Activated CD8-positive, alpha-beta T cell treated with anti-CD3 and anti-CD28 coated beads for 36 hours (primary cell): ENCODE results near the gene PROX2. TPM values are rescaled to one million over a fixed set of nuclear protein-coding genes. Genes with fewer than 3 reads are reported as not detected.

Experiments
- ATAC-seq: fragments of 200-7000 bp; cut with Tn5 transposase; one replicate; pipeline ENCODE4 v1.10.0; 2021; ENCODE audit warnings: mild to moderate bottlenecking, moderate library complexity
- CTCF ChIA-PET: fragments of 350-600 bp; sonication (Branson Sonifier 250); formaldehyde crosslinking; loops from one replicate; lab custom pipeline; 2021; ENCODE audit warnings: antibody characterized with exemption; lab: Charles Lee
- POLR2A ChIA-PET: fragments of 350-600 bp; sonication (Branson Sonifier 250); formaldehyde crosslinking; loops from one replicate; lab custom pipeline; 2021; ENCODE audit warnings: antibody characterized with exemption; lab: Charles Lee
- DNase-seq: peaks from one replicate; pipeline ENCODE4 v3.0.0-alpha.2; 2020
- H3K27ac Mint-ChIP-seq: one replicate; pipeline ENCODE4 v1.8.0; 2021; ENCODE audit warnings: mild to moderate bottlenecking, mixed read lengths
- H3K27me3 Mint-ChIP-seq: one replicate; pipeline ENCODE4 v1.8.0; 2021; ENCODE audit warnings: mixed read lengths
- H3K36me3 Mint-ChIP-seq: one replicate; pipeline ENCODE4 v1.8.0; 2021; ENCODE audit warnings: low read depth, mixed read lengths
- H3K4me1 Mint-ChIP-seq: one replicate; pipeline ENCODE4 v1.8.0; 2021; ENCODE audit warnings: low read depth, mixed read lengths
- H3K4me3 Mint-ChIP-seq: one replicate; pipeline ENCODE4 v1.8.0; 2021; ENCODE audit warnings: mild to moderate bottlenecking, moderate library complexity, mixed read lengths
- H3K9me3 Mint-ChIP-seq: one replicate; pipeline ENCODE4 v1.8.0; 2021; ENCODE audit warnings: mixed read lengths
- intact Hi-C: fragments of 100-400 bp; cut with micrococcal nuclease; formaldehyde crosslinking; loops from one replicate; pipeline ENCODE4 v1.10.0; 2022
- total RNA-seq, 2 experiments: library from RNA; stranded (reverse); gene quantifications; one replicate each; pipeline ENCODE4 v1.2.3, GENCODE V29; 2021
- TF ChIP-seq, protein P1 (sequence below): fragments of 200-600 bp; IDR thresholded peaks from one replicate; pipeline ENCODE4 v1.8.0; 2022; ENCODE audit warnings: antibody characterized with exemption, mild to moderate bottlenecking

The PROX2 gene
- total RNA-seq, 2 experiments from 2014 or later: 0.38 to 0.65 TPM

DNA sequence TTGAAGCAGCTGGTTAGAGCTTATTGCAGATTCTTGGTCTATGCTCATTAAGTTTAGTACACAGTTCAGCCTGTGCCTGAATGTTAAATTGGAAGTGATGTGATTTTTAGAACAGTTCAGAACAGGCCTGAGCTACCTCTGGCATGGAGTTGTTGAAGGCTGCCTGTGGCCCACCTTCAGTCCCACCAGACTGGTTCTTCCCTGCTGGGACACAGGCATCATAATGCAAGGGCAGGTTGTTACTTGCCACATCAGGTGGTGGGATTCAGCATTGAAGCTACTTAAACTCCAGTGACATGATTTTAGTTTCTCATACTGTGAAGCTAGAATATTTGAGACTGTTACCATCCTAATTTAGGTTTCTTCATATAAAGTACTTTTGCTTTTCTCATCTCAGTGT is 49.4 kb downstream of the PROX2 start:
- ATAC-seq: no peak
- H3K27ac Mint-ChIP-seq: no peak overlapping the region

More for the DNA sequence above, 49.4 kb downstream of the PROX2 start:
- no peak for DNase-seq
- ChIA-PET CTCF (interaction anchor here (0.9 to 1.3 kb wide), 2 partner anchors 9 to 34 kb away, joined by 3 to 4 read pairs; no protein-coding TSS in a partner anchor), POLR2A (interaction anchor here (0.7 kb wide), 1 partner anchor 1234 kb away, joined by 3 read pairs; no protein-coding TSS in a partner anchor)
- TF ChIP-seq, protein P1, sequence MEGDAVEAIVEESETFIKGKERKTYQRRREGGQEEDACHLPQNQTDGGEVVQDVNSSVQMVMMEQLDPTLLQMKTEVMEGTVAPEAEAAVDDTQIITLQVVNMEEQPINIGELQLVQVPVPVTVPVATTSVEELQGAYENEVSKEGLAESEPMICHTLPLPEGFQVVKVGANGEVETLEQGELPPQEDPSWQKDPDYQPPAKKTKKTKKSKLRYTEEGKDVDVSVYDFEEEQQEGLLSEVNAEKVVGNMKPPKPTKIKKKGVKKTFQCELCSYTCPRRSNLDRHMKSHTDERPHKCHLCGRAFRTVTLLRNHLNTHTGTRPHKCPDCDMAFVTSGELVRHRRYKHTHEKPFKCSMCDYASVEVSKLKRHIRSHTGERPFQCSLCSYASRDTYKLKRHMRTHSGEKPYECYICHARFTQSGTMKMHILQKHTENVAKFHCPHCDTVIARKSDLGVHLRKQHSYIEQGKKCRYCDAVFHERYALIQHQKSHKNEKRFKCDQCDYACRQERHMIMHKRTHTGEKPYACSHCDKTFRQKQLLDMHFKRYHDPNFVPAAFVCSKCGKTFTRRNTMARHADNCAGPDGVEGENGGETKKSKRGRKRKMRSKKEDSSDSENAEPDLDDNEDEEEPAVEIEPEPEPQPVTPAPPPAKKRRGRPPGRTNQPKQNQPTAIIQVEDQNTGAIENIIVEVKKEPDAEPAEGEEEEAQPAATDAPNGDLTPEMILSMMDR: no peak
- Mint-ChIP-seq H3K9me3 (no peaks in the 10 kb centered on the region), H3K36me3 (peaks cover 22% of the 10 kb centered on the region), H3K4me3 (no peak overlapping the region), H3K27me3 (no peaks in the 10 kb centered on the region), H3K4me1 (peaks cover 5% of the 10 kb centered on the region)
- intact Hi-C loops: no loop called here

Other genes with a start within 250 kb of the PROX2 start
- gene AREL1, start 163.1 kb downstream of the PROX2 start, total RNA-seq: 10 to 100 TPM; 26.4 to 28.2 TPM
- gene FCF1, start 163.0 kb downstream of the PROX2 start, total RNA-seq: 10 to 100 TPM; 75.2 to 78.9 TPM
- 10 to 100 TPM; 43.6 to 49.0 TPM for gene YLPM1, start 112.8 kb downstream of the PROX2 start, total RNA-seq
- 100 to 1,000 TPM; 110 to 113 TPM for gene DLST, start 5.8 kb upstream of the PROX2 start, total RNA-seq
- 1 to 10 TPM; 4.1 to 5.1 TPM for gene RPS6KL1, start 47.1 kb upstream of the PROX2 start, total RNA-seq
- under 1 TPM; 0.27 to 0.45 TPM for gene PGF, start 79.5 kb upstream of the PROX2 start, total RNA-seq
- gene EIF2B2, start 126.8 kb upstream of the PROX2 start, total RNA-seq: 10 to 100 TPM; 50.5 to 51.9 TPM
- gene MLH3, start 175.3 kb upstream of the PROX2 start, total RNA-seq: 10 to 100 TPM; 26.8 to 29.0 TPM
- 10 to 100 TPM; 33.9 to 38.6 TPM for gene ACYP1, start 187.9 kb upstream of the PROX2 start, total RNA-seq
- gene ZC2HC1C, start 193.5 kb upstream of the PROX2 start, total RNA-seq: under 1 TPM; 0.41 to 0.45 TPM